Epithelial cell of umbilical artery (primary cell): ENCODE measurements around the gene UNK. TPM values are rescaled to one million over a fixed set of nuclear protein-coding genes. Genes with fewer than 3 reads are reported as not detected.

Experiments used
- total RNA-seq: library from RNA; depleted of rRNA; stranded (reverse); fragments of >200 nt; gene quantifications from 2 replicates; pipeline ENCODE4 v1.2.3, GENCODE V29; 2014

The UNK gene, protein sequence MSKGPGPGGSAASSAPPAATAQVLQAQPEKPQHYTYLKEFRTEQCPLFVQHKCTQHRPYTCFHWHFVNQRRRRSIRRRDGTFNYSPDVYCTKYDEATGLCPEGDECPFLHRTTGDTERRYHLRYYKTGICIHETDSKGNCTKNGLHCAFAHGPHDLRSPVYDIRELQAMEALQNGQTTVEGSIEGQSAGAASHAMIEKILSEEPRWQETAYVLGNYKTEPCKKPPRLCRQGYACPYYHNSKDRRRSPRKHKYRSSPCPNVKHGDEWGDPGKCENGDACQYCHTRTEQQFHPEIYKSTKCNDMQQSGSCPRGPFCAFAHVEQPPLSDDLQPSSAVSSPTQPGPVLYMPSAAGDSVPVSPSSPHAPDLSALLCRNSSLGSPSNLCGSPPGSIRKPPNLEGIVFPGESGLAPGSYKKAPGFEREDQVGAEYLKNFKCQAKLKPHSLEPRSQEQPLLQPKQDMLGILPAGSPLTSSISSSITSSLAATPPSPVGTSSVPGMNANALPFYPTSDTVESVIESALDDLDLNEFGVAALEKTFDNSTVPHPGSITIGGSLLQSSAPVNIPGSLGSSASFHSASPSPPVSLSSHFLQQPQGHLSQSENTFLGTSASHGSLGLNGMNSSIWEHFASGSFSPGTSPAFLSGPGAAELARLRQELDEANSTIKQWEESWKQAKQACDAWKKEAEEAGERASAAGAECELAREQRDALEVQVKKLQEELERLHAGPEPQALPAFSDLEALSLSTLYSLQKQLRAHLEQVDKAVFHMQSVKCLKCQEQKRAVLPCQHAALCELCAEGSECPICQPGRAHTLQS
- total RNA-seq, result 8.1 and 9.7 TPM in 2 replicates

DNA sequence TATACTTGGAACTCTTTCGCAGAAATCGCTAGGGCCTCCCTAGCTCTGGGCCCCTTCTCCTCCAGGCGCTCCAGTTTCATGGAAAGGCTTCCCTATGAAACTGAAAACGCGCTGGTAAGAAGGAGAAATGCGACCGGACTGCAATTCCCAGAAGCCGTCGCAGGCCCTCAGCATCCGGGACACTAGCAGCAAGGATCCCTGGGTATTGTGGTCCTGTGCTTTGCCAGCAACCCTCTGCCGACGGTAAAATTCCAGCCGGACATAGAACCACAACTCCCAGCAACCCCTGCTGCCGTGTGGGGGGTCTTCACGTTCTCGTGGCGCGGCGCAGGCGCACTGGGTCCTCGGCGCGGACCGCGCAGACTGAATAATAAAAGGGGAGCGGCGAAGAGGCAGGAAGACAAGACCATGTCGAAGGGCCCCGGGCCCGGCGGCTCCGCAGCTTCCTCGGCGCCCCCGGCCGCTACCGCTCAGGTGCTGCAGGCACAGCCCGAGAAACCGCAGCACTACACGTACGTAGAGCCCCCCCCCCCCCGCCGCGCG, at the start of gene UNK:
TSS of gene UNK (plus strand) at position 334 of the 543 bp plus-strand sequence. CDS start at position 409, 75 bp downstream.

DNA sequence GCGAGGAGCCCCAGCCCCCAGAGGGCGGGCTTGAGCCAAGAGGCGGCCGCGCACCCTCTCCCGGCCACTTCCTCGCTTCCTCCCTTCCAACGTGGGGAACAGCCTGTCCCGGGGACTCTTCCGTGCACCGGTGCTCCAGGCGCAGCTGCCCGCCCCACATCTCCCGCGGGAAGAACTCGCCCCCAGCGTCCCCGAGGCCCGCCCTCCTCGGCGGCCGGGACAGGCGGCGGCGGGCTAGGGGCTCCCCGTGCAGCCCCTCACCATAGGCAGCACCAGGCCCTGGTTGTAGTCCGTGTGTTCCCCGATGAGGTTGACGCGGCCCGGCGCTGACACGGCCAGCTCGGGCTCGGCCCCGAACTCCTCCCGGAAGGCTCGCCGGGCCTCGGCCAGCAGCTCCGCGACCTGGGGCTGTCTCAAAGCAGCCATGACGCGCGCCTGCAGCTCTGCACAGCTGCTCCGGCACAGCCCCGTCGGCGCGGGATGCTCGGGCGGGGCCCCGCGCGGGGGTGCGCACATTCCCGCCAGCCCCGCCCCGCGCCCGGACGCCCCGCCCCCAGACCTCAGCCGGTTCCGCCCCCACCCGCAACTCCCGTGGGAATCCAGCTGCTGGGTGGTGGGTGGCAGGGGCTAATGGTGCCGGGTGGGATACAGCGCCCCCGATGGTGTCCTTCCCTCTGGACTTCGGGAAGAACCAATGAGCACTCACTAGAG, 19.7 kb upstream of the UNK start, which contains the start of gene GALK1:
TSS of gene GALK1 (minus strand) at position 482 of the 711 bp plus-strand sequence. CDS start at position 426, 56 bp downstream.

DNA sequence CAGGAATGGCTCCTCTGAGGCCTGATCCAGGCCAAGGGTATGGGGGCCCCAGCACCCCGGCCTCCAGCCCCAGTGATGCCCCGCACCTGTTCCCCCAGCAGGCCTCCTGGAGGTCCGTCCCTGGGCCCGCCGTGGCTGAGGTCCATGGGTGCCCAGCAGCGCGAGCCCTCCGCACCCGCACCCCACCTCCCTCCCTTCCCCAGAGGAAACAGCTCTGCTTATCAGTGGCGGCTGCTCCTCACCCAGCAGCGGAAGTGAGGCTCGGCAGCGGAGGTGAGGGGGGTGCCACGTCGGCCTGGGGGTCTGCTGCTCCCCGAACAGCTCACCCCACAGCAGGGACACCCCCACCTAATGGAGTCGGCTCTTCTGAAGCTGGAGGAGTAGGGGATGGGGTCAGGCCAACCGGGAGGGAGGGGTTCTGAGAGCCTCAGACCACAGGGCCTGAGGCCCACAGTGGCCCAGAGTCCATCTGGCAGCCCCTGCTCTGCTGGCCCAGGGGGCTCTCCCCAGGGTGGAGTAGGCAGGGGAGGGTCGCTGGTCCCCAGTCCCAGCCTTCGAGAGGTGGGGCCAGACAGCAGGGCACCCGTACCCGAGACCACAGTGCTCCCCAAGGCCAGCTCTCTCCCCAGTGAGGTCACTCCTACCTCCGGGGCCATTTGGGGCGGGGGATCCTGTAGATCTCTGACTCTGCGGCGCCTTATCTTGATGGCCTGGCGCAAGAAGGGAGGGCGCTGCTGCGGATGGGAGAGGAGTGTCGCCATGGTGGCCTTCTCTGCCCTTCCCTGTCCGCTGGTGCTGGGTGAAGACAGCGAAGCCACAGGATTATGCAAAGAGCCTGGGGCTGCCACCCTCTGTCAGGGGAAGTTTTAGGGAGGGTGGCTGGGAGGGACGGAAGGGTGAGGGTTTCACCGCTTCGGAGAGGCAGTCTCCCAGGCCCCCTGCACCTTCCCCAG, 59.2 kb downstream of the UNK start, which contains the start of gene UNC13D:
TSS of gene UNC13D (minus strand) at position 828 of the 953 bp plus-strand sequence. CDS start at position 761, 67 bp downstream.

DNA sequence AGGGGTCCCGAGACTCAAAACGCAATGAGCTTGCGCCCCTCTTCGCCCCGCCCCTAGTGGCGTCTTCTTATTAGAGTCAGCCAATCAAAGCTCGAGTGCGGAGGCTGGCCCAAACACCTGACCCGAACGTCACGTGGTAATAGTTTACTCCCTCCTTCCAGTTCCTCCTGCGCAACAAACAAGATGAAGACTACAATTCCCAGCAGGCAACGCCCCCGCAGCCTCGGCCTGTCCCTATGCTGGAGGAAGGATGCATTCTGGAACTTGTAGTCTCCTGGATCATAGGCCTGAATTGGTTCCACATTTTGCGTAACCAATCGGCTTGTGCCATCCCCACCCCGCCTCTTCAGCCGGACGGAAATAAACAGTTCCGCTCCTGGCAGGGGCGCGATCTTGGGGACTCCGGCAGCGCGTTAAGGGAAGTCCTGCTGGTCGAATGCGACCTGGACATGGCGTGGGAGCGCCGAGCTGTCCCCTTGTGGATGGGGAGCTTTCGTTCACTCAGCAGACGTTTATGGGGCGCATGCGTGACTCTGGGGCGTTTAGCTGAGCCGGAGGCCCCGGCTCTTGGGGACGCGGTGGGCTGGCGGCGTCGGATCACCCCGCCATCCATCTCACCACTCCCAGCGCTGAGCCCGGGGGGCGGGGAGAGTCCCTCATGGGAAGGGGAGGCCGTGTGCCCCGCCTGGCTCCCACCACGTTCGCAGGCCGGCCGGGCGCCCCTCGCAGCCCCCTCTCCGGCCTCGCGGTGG, 70.9 kb downstream of the UNK start, which contains the start of gene WBP2:
TSS of gene WBP2 (minus strand) at position 26 of the 752 bp plus-strand sequence. CDS start 38 bp downstream, outside the sequence.

Other genes with a start within 250 kb of the UNK start
- gene MYO15B, start 197.0 kb upstream of the UNK start, total RNA-seq, result 1.9 and 4.4 TPM in 2 replicates
- under 0.01 TPM in 1 of 2 replicates, not detected in the other for gene SMIM5, start 151.4 kb upstream of the UNK start, total RNA-seq
- 10.7 and 16.6 TPM in 2 replicates for gene RECQL5, start 117.7 kb upstream of the UNK start, total RNA-seq
- 78.6 and 93.6 TPM in 2 replicates for gene SAP30BP, start 117.5 kb upstream of the UNK start, total RNA-seq
- gene ITGB4, start 63.3 kb upstream of the UNK start, total RNA-seq, result 0.97 and 2.3 TPM in 2 replicates
- 67.9 and 86.4 TPM in 2 replicates for gene GALK1, start 19.6 kb upstream of the UNK start, total RNA-seq
- 1.9 and 3.8 TPM in 2 replicates for gene UNC13D, start 59.6 kb downstream of the UNK start, total RNA-seq
- gene WBP2, start 70.5 kb downstream of the UNK start, total RNA-seq, result 16.1 and 20.1 TPM in 2 replicates
- 27.9 and 37.8 TPM in 2 replicates for gene TRIM47, start 93.8 kb downstream of the UNK start, total RNA-seq
- gene TRIM65, start 112.1 kb downstream of the UNK start, total RNA-seq, result 25.1 and 32.2 TPM in 2 replicates
- gene MRPL38, start 120.1 kb downstream of the UNK start, total RNA-seq, result 32.2 and 38.3 TPM in 2 replicates
- 5.8 and 11.6 TPM in 2 replicates for gene FBF1, start 156.2 kb downstream of the UNK start, total RNA-seq
- 45.1 and 56.1 TPM in 2 replicates for gene ACOX1, start 194.4 kb downstream of the UNK start, total RNA-seq
- gene TEN1, start 194.4 kb downstream of the UNK start, total RNA-seq, result 10.6 and 18.5 TPM in 2 replicates
- gene CDK3, start 216.0 kb downstream of the UNK start, total RNA-seq, result 0.46 TPM in 1 of 2 replicates, not detected in the other
- under 0.01 TPM in 1 of 2 replicates, not detected in the other for gene EVPL, start 242.5 kb downstream of the UNK start, total RNA-seq